SKM-1 (cell line): ENCODE data around the gene TEX10.
"Not testable (repeated sequence)": the region's sequence is repeated elsewhere in the genome, so short reads cannot be mapped to it uniquely, and the experiment has no call there.

ENCODE experiments used
- DNase-seq: peaks from one replicate; lab custom pipeline; 2025; ENCODE audit not compliant: unreplicated experiment; lab: John Stamatoyannopoulos, UW

Gene TEX10

DNA sequence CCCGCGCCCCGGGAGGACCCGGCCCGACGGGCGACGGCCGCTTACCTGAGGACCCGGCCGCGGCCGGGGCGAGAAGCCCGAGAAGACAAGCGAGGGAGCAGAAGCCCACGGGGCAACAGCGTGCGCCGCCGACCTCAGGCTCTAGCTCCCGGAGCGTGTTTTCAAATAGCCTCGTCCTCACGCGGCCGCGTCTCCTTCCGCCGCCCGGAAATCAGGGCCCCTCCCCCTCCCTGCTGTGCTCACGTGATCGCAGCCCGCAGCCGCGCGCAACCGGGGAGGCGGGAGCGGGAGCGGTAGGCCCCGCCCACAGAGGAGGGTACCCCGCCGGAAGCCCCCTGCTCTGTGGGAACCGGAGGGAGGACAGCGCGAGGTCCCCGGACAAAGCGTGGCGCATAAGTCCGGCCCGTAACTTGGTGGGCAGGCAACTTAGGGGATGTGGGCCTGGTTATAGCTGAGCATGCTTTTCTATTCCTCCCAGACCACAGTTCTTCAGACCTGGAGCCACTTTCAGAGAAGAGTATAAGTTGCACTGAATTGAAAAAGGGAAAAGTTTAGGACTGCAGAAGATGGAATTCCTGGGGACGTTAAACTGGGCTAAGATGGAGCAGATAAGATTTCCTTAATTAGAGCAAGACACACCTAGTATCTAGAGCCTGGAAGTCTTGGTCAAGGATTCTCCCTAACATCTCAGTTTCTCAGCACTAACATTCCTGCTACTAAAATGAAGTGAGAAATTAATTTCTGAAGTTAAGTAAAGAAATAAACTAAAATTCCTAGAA is at the start of gene TEX10:
Gene TEX10, minus strand, starts transcription at position 216 of the 779 bp plus-strand sequence. CDS start 3,579 bp downstream, outside the sequence.
- peak; percentile 28 for DNase-seq

DNA sequence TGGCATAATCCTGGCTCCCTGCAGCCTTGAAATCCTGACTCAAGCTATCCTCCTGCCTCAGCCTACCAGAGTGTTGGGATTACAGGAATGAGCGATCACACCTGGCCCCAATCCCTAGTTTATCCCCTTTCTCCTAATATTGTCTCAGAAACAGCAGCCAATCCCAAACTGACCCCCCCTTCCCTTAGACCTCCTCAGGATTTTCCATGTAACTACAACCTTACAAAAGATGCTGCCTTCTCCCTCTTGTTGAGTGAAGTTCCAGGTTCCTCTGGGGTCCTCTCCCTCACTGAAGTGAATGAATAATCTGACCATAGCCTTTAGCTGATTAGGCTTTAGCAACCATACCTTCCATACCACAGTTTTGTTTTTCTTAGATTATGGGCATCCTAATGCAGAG is 48.3 kb upstream of the TEX10 start:
- DNase-seq, result no peak

DNA sequence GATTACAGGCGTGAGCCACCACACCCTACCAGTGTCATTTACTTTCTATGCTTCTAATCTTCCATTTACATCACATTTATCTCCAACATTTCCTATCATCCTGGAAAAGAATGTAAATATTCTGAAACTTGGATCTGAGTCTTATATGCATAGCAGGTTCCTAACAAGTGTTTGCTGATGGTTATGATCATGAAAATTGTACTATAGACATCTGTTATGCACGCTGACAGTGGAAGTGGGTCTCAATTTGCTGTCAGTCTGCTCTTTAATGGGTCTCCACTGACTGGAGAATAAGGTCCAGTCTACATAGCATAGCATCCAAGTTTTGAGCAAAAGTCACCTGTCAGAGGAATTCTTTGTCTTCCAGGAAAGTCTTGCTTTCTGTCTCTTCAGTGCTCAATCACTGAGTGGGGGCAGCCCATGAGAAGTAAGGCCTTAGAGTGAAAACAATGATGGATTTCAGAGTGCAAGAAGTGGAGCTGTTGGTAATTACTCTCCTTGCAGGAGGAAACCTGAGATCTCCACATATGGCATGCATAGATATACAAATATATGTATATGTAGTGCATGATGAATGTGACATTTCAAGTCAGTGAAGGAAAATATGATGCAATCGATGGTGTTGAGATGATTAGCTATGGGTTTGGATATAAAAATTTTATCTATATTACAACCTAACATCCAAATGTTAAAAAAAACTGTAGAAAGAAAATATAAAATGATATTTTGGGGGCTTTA is 45.0 kb upstream of the TEX10 start:
- DNase-seq, result no peak

DNA sequence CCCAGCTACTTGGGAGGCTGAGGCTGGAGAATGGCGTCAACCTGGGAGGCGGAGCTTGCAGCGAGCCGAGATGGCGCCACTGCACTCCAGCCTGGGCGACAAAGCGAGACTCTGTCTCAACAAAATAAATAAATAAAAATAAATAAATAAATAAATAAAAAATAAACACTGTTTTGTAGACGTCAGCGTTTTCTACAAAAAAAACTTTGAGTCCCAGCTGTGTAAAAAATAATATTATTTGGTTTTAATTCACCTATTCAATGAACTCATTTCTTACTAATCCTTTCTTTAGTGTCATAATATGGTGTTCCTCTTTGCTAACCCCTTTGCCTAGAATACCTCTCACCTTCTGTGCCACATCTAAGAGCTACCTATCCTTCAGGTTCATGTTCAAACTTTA is 44.0 kb upstream of the TEX10 start:
- DNase-seq, result no peak

DNA sequence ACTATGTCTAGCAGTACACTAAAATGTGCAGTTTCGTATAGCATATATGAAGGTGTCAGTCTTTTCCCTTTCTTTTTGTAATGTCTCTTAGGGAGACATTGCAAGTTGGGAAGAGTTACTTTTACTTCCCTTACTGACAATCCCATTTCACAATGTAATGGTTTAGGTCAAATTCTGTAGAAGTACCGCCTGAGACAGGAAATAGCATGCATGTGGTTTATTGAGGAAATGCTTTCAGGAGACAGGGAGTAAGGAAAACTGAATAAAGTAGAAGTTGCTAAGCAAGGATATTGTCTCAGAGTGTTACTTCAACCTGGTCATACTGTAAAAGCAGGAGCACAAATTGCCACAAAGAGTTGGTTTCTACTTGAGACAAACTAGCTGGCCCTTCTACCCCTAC is 42.1 kb upstream of the TEX10 start:
- peak; percentile 19 for DNase-seq

DNA sequence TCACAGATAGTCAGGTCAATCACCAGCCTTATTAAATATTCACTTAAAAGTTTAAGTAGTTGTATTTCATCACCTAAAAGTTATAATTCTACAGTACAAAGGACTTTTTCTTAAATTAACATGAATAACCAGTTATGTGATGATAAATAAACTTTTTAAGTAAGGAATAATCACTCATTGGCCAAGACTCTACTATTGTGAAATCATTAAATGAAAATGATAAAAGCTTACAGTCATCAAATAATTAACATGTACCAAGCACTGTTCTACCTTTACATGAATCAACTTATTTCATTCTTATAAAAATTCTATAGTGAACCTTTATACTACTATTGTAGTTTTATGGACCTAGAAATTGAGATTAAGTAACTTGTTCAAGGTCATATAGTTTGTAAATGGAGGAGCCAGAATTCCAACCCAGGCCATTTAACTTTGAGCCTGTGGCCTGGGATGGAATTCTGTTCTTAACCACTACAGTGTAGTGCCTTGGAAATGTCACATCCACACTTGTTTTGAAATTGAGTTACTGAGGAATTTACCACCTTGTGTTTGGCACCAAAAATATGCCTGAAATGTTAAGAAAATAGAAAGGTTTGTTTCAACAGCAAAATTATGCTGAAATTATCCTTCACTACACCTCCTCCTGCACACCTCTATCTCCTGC is 41.4 kb upstream of the TEX10 start:
- no peak for DNase-seq

DNA sequence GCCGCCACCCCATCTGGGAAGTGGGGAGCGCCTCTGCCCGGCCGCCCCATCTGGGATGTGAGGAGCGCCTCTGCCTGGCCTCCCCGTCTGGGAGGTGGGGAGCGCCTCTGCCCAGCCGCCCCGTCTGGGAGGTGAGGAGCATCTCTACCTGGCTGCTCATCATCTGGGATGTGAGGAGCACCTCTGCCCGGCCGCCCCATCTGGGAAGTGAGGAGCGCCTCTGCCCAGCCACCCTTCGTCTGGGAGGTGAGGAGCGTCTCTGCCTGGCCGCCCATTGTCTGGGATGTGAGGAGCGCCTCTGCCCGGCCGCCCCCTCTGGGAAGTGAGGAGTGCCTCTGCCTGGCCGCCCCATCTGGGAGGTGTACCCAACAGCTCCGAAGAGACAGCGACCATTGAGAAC is 40.2 kb upstream of the TEX10 start:
- not testable (repeated sequence) for DNase-seq

DNA sequence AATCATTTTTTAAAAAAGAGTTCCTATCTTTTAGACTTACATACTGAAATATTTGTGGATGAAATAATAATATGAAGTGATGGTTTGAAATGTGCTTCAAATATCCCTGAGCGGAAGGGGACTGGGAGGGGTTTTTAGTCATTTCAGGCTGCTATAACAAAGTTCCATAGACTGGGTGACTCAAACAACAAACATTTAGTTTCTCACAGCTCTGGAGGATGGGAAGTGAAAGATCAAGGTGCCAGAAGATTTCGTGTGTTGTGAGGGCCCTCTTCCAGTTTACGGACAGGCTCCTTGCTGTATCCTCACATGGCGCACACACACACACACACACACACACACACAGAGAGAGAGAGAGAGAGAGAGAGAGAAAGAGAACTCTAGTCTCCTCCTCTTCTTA is 27.1 kb upstream of the TEX10 start:
- no peak for DNase-seq

DNA sequence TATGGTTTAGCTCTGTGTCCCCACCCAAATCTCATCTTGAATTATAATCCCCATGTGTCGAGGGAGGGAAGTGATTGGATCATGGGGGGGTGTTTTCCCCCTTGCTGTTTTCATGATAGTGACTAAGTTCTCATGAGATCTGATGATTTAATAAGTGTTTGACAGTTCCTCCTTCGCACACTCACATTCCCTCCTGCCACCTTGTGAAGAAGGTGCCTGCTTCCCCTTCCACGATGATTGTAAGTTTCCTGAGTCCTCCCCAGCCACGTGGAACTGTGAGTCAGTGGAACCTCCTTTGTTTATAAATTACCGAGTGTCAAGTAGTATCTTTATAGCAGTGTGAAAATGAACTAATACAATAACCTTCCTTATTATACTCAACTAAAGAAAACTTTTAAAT is 24.3 kb upstream of the TEX10 start:
- DNase-seq, result no peak

DNA sequence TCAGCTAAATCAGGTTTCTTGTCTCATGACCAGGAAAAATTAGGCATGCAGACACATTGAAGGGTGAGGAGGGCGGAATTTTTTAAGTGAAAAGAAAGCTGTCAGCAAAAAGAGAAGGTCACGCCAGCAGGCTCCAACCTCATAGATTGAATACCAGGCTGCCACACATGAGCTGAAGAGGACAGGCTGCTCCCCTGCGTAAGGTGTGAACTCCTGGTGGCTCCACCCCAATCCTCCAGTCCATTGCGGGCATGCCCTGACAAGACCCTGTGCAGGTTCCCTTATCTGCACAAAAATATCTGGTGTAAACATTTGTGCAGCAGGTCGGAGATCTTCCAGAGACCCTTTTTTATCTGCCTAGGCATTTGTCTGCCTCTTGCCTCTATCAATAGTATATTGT is 22.9 kb upstream of the TEX10 start:
- DNase-seq, result no peak

DNA sequence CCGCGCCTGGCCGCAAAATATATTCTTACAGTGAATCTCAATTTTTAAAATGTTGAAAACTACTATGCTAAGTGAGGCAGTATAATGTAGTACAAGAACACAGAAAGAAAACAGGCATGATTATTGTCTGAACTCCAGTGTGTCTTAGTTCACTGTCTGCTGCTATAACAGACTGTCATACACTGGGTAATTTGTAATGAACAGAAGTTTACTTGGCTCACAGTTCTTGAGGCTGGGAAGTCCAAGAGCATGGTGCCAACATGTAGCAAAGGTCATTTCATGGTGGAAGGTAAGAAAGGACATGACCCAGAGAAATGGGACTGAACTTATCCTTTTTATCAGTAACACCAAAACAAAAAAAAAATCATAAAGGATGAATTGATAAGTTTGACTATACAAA is 19.9 kb upstream of the TEX10 start:
- DNase-seq, result no peak

DNA sequence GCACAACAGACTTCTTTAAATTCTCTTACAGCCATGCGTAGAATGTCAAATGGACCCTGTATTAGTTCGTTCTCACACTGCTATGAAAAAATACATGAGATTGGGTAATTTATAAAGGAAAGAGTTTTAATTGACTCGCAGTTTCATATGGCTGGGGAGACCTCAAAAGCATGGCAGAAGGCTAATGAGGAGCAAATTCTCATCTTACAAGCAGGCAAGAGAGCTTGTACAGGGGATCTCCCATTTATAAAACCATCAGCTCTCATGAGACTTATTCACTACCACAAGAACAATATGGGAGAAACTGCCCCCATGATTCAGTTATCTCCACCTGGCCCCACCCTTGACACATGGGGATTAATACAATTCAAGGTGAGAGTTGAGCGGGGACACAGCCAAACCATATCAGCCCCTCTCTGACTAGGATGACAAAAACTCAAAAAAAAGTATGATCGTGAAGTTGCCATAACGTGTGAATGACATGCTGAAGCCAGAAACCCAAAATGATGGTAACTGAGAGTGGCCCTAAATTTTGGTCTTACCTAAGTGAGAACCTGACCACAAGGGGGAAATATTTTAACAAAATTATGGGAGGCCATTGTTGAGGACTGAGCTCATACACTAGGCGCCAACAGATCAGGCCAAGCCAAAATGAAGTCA is 17.5 kb upstream of the TEX10 start:
- DNase-seq, result no peak

DNA sequence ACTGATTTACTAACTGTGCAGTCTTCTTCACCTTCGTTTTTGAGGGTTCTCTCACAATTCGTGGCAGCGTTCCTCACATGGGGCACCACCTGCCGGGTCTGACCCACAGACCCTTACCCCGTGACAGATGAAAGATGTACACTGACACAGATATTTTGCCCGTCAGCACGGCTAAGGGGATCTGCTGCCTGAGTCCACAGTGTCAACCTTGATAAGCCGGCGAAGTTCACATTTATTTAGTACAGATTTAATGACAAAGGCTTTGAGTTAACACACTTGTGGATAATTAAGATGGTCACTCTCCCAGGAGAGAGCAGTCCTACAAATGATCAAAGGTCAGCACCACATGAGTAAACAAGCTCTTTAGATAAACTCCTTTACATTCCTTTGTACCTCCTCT is 15.9 kb upstream of the TEX10 start:
- DNase-seq, result no peak

DNA sequence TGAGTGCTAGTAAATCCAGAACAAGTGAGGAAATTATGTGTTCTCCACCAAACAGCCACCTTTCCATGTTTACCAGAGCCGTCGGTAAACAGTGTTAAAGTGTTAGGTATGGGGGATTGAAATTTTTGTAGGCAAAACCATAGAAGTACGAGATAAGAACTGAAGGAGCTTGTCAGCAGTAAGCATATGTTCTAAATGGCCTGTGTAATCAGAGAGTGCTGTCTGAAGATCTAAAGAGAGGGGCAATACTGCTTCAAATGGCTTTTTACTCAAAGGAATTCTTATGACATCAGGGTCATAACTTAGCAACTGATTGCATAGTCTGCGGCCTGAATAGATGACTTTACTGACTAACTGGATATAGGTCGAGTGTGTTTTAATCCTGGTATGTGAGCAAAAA is 13.4 kb upstream of the TEX10 start:
- DNase-seq, result no peak

DNA sequence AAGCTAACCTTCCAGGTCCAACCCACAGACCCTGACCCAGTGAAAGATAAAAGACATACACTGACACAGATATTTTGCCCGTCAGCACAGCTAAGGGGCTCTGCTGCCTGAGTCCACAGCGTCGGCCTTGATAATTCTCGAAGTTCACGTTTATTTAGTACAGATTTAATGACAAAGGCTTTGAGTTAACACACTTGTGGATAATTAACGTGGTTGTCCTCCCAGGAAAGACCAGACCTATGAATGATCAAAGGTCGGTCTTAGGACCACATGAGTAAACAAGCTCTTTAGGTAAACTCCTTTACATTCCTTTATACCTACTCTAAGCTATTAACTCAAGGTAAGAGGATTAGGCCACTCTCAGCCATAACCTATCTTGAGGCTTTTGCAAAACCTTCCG is 11.3 kb upstream of the TEX10 start:
- no peak for DNase-seq

DNA sequence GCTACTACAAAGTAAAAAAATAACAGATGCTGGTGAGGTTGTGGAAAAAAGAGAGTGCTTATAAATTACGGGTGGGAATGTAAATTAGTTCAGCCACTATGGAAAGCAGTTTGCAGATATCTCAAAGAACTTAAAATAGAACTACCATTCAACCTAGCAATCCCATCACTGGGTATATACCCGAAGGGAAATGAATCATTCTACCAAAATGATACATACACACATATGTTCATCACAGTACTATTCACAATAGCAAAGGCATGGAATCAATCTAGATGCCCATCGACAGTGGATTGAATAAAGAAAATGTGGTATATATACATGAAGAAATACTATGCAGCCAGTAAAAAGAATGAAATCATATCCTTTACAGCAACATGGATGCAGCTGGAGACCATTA is 6.3 kb upstream of the TEX10 start:
- no peak for DNase-seq

DNA sequence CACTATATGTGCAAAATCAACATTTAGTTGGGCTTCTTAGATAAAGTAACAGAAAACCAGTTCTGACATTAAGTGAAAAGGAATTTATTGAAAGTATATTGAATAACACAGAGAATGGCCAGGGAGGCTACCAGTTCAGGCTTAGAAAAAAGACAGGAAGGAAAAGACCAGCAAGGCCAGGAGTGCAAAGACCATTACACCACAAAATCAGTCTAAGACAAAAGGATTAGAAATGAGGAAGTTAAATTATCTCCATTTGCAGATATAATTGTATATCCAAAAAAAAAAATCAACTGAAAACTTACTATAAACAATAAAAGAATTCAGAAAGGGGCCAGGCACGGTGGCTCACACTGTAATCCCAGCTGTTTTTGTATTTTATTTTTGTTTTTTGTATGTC is 4.8 kb upstream of the TEX10 start:
- DNase-seq, result no peak

DNA sequence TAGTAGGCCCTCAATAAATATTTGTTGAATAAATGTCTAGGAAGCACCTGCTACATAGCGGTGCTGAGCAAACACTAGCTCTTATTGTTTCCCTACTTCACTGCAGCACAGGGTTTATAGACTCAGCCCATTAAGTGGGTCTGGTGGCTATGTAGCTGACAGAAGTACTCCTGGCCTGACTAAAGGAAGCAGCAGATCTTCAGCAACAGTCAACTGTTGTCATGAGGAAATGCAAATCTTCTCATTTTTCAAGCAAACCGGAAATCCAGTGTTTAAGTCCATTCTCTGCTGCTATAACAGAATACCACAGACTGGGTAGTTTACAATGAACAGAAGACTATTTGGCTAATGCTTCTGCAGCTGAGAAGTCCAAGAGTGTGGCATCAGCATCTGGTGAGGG is 2.8 kb upstream of the TEX10 start:
- DNase-seq, result no peak

DNA sequence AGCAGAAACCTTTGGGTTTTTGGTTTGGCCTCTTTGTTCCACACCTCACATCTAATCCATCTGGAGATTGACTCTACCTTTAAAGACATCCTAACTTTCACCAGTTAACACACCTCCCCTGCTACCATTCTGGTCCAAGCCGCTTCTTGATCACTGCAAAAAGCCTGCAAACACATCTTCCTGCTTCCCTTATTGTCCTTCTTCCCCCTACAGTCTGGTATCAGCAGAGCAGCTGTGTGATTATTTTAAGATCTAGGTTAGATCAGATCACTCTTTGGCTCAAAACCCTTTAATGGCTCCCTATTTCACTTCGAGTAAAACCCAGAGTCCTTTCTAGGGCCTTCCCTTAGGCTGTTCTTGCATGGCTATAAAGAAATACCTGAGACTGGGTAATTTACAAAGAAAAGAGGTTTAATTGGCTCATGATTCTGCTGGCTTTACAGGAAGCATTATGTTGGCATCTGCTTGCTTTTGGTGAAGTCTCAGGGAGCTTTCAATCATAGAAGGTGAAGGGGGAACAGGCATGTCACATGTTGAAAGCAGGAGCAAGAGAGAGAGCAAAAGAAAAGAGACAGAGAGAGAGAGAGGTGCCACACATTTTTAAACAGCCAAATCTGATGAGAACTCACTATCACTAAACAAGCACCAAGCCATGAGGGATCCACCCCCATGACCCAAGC is 1.5 kb upstream of the TEX10 start:
- no peak for DNase-seq

DNA sequence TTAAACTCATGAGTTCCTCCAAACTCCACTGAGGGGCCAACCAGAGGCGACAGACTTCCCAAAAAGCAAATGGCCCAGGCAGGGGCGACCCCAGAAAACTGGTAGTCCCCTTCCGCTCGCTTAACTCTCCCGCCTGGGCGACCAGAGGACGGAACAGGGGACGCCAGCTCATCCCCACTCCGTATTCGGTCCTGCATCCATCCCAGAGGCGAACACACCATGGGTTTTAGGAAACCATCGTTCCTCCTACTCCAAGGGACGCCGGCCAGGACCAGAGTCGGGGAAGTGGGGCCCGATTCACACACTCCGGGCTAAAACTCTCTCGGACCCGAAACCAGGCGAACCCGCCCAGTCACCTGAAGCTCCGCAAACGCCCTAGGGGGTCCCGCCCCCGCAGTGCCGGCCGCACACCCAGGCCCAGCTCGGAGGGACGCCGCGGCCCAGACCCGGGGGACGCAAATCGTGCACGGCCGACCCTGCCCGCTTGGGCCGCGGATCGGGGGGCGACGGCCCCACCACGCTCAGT is 478 bp downstream of the TEX10 start:
- no peak for DNase-seq

DNA sequence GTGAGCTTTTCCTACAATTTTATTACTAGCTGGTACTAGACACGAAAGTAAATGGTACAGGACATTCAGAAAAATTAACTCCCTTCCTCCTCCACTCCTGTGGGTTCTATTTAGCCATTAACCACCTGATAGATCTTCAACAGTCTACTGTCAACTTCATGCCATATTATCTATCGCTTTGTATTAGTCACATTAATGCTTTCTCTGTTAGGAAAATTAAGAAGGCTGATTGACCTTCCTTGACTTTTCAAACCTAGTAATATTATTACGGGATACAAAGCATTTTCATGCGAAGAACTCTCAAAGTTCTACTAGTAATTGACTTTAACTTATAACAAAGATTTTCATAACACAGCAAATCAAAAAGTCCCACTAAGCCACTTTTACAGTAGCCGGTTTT is 1.2 kb downstream of the TEX10 start:
- no peak for DNase-seq
